Fibroblast of upper back skin (primary cell): ENCODE data around the gene MPP4.
"Not testable (repeated sequence)": the region's sequence is repeated elsewhere in the genome, so short reads cannot be mapped to it uniquely, and the experiment has no call there.

Experiments used
- DNase-seq: peaks from one replicate; pipeline ENCODE4 v3.0.0-alpha.2; 2013

The MPP4 gene

DNA sequence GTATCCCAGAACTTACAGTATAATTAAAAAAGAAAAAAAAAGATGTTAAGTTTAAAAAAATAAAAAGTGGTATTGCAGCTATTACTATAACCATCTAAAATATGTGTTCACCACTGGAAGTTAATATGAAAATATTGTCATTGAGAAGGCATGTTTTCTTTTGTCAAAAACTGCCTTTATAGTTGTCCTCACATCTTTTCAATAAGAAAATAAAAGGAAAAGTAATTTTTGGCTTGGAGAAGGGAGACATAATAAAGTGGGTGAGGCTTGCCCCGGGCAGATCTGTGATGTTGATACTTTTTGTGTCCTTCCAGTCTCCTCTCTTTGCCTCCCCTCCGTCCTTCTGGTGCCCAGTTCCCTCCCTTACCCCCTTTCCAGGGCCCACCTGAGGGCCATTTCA lies 24.9 kb downstream of the MPP4 start:
- DNase-seq = no peak

DNA sequence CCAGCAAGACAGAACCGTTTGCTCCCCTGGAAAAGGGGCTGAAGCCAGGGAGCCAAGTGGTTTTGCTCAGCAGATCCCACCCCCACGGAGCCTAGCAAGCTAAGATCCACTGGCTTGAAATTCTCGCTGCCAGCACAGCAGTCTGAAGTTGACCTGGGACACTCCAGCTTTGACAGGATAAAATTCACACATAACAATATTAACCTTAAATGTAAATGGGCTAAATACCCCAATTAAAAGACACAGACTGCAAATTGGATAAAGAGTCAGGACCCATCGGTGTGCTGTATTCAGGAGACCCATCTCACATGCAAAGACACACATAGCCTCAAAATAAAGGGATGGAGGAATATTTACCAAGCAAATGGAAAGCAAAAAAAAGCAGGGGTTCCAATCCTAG lies 27.2 kb downstream of the MPP4 start:
- DNase-seq = not testable (repeated sequence)

DNA sequence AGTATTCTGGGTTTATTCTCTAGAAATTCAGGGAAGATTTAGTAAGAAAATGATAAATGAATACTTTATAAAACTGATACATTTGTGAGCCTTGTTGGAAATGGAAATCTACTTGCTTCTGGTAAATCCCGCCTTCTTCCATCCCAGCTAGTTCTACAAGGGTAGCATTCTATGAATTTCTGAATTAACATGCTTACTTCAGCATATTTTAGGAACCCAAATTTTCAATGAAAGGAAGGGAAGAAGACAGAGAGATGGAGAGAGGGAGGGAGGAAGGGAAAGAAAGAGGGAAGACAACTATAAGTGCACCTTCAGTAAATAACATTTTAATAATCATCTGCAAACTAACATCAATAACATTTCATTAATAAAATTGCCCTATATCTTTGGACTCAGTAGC lies 28.6 kb downstream of the MPP4 start:
- DNase-seq = no peak

GRCh38 chr2:201668402-201668910 lies 30.0 kb downstream of the MPP4 start:
- DNase-seq = no peak

DNA sequence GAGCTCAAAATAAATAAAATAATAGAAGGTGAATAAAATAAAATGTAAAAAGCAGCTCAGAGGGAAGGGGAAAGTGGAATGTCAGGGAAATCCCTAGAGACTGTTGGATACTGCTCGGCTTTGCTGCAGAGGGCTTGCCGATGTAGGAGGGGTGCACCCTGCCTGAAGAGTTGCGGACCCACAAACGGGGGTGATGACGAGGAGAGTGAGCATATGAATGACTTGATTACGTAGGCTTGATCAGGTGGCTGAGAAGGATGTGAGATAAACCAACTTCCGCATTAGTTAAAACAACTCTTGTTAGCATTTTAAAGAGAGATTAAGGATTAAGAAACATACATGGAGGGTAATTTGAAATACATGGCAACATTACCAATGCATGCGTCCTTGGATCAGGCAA lies 34.1 kb downstream of the MPP4 start:
- no peak for DNase-seq

GRCh38 chr2:201661366-201661765 lies 37.1 kb downstream of the MPP4 start:
- no peak for DNase-seq

GRCh38 chr2:201660293-201660895 lies 38.0 kb downstream of the MPP4 start:
- DNase-seq = no peak

- no peak for DNase-seq
These were observed 41.7 kb downstream of the MPP4 start for GRCh38 chr2:201656740-201657139.

GRCh38 chr2:201656102-201656501 lies 42.3 kb downstream of the MPP4 start:
- no peak for DNase-seq

DNA sequence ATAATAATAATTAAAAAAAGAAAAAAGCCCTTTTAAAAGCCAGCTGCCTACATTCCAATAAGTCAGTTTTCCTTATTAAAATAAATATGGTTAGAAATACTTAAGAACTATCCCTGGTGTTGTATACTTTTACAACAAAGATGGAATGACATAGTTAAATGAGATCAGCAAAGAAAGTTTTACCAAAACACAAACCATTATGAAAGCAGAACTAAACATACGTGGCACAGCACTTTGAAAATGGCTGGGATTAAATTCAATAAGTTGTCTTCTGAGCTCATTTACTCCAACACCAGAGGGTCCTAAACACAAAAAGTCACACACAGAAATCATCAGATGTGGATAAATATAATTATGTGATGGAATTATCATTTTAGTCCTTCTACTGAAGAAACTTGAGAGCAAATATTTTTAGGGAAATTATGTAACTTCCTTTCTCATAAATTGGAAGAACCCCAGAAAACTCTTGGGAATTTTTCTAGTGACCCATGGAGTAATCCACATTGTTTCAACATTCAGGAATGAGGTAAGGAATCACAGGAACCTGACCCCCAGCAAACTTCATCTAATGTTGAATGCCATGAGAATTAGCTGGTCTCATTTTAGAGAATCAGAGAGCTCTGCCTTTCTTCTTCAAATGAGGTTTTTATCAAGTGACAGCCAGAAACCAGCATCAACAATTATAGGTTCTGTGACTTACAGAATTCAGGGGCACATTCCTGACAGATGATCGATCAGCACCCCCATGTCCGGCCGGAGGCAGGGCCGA lies 43.6 kb downstream of the MPP4 start:
- DNase-seq = peak; percentile 96

GRCh38 chr2:201653221-201653620 lies 45.2 kb downstream of the MPP4 start:
- DNase-seq = no peak

DNA sequence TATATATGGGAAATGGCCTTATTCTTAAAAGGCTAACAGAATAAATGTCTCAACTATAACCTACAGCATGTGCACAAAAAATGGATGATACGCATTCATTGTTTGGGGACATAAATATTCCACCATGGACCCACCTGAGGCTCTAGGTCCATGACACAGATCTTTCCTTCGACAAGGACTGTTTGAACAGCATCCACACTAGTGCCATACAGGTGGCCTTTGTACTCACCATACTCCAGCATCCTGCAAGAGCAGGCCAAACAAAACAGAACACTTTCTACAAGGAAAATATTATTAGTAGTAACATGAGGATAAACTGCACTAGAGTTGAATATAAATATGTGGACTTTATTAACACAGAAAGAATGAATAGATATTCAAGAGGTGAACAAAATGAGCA lies 49.0 kb downstream of the MPP4 start:
- DNase-seq = no peak

GRCh38 chr2:201647431-201647830 lies 51.0 kb downstream of the MPP4 start:
- DNase-seq = no peak

- DNase-seq = peak; percentile 41
These were observed 54.4 kb downstream of the MPP4 start for GRCh38 chr2:201644001-201644400.

- peak; percentile 30 for DNase-seq
These were observed 55.1 kb downstream of the MPP4 start, which contains the start of gene TMEM237 for GRCh38 chr2:201643216-201643890. Gene TMEM237, minus strand, starts transcription at chr2:201643503. Its CDS starts 103 bp downstream, at chr2:201643400.

- DNase-seq = peak; percentile 79
These were observed 55.7 kb downstream of the MPP4 start for GRCh38 chr2:201642579-201643215.

DNA sequence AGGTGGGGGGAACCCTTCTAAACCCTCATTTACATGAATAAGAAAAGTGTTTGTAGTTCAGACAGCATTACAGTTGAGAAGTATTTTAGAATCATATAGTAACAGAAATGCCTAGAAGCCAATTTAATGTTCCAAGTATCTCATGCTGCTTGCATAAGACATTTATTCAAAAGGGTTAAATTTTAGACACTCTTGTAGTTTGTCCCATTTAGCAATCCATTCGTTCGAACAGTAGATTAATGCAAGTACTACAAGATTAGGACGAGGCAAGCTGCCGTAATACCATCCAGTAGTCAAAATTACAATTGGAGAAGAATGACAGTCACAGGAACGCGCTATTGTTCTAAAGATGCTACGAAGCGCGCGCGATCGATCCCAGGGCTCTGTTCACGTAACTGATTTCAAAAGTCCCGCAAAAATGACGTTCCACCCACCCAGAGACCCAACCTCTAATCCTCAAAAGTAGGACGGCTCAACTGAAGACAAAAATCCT lies 56.3 kb downstream of the MPP4 start:
- no peak for DNase-seq

- no peak for DNase-seq
These were observed 59.2 kb downstream of the MPP4 start for GRCh38 chr2:201639205-201639604.

GRCh38 chr2:201638326-201638725 lies 60.1 kb downstream of the MPP4 start:
- no peak for DNase-seq

- no peak for DNase-seq
These were observed 64.7 kb downstream of the MPP4 start for GRCh38 chr2:201633661-201634249.

- DNase-seq = no peak
These were observed 67.4 kb downstream of the MPP4 start for GRCh38 chr2:201631041-201631440.

DNA sequence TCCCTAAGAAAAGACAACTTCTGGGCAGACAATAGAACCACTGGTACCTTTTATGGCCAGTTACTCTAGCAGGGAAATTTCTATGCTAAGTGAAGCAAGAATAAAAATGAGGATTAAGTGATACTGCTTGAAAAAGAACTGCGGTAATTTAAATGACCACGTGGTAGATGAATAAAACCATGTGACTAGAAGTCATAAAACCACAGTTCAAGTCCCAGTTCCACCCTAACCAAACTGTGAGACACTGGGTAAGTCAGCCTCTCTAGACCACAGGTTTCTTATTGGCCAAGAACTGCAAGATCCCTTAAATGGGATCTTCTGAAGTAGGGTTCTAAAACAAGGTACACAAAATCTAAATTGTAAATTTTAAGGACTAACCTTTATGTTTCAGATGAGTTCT lies 67.9 kb downstream of the MPP4 start:
- no peak for DNase-seq

GRCh38 chr2:201628545-201628944 lies 69.9 kb downstream of the MPP4 start:
- no peak for DNase-seq
